Measurements from ENCODE around the gene HOXD11.

HOXD11 gene

GRCh38 chr2:176109192-176109901, 2.3 kb downstream of the HOXD11 start:
- DNase-seq: no peak

- DNase-seq: no peak
Observed at GRCh38 chr2:176109946-176110345, 2.9 kb downstream of the HOXD11 start.

- DNase-seq: no peak
Observed at GRCh38 chr2:176110415-176111308, 3.6 kb downstream of the HOXD11 start.

- DNase-seq: no peak
Observed at GRCh38 chr2:176111309-176111663, 4.2 kb downstream of the HOXD11 start.

- no peak for DNase-seq
Observed at GRCh38 chr2:176111846-176112374, 4.8 kb downstream of the HOXD11 start.

GRCh38 chr2:176112375-176113302, 5.6 kb downstream of the HOXD11 start:
- DNase-seq: no peak

- DNase-seq: no peak
Observed at GRCh38 chr2:176114120-176114929, 7.2 kb downstream of the HOXD11 start.

GRCh38 chr2:176114930-176115625, 8.0 kb downstream of the HOXD11 start:
- DNase-seq: no peak

GRCh38 chr2:176115883-176116813, 9.1 kb downstream of the HOXD11 start, which contains the start of gene HOXD10:
TSS of gene HOXD10 (plus strand) at chr2:176116778. CDS start at chr2:176116834, 56 bp downstream.
- no peak for DNase-seq

- no peak for DNase-seq
Observed at GRCh38 chr2:176117162-176117822, 10.2 kb downstream of the HOXD11 start.

- no peak for DNase-seq
Observed at GRCh38 chr2:176117823-176118371, 10.8 kb downstream of the HOXD11 start.

GRCh38 chr2:176118601-176119339, 11.7 kb downstream of the HOXD11 start:
- no peak for DNase-seq

- no peak for DNase-seq
Observed at GRCh38 chr2:176120364-176121189, 13.5 kb downstream of the HOXD11 start.

GRCh38 chr2:176121190-176122051, 14.3 kb downstream of the HOXD11 start:
- no peak for DNase-seq

- no peak for DNase-seq
Observed at GRCh38 chr2:176122052-176122682, 15.1 kb downstream of the HOXD11 start.
